HL-60 (cell line): ENCODE results near the gene NRXN3.

ENCODE experiments used
- TF ChIP-seq, protein P1 (sequence below): IDR thresholded peaks from 2 replicates; pipeline ENCODE4 v1.6.1; 2012; ENCODE audit warnings: low read depth; ENCODE audit not compliant: insufficient replicate concordance
- TF ChIP-seq, protein P2 (sequence below): IDR thresholded peaks from one replicate; pipeline ENCODE4 v1.5.1; 2011; ENCODE audit warnings: low read length, control low read depth, inconsistent platforms; ENCODE audit not compliant: insufficient read depth

DNA sequence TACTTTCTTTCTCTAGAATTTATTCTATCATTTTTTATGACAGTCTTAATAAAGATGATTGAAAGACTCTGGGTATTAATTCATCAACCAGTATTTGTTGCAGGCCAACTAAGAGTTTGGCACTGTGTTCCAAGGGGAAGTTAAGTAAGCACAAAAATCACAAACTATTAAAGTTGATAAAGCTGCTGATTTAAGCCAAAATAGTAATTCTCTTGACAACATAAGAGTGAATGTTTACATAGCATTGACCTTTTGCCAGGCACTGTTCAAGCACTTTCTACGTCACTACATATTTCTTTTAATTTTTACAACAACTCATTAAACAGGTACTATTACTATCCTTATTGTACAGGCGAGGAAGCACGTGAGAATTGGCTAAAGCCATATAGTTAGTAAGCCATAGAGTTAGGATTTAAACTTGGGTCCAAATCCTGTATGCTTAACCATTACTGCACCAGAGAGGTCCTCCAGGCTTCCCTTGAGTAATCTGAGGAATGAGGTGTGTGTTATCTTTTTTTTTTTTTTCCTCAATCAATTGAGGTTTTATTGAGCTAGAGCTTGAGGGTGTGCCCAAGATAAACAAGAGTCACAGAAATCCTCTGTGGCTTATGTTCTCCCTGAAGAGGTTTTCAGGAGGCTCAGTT is 1031.5 kb downstream of the NRXN3 start:
- TF ChIP-seq, protein P1, sequence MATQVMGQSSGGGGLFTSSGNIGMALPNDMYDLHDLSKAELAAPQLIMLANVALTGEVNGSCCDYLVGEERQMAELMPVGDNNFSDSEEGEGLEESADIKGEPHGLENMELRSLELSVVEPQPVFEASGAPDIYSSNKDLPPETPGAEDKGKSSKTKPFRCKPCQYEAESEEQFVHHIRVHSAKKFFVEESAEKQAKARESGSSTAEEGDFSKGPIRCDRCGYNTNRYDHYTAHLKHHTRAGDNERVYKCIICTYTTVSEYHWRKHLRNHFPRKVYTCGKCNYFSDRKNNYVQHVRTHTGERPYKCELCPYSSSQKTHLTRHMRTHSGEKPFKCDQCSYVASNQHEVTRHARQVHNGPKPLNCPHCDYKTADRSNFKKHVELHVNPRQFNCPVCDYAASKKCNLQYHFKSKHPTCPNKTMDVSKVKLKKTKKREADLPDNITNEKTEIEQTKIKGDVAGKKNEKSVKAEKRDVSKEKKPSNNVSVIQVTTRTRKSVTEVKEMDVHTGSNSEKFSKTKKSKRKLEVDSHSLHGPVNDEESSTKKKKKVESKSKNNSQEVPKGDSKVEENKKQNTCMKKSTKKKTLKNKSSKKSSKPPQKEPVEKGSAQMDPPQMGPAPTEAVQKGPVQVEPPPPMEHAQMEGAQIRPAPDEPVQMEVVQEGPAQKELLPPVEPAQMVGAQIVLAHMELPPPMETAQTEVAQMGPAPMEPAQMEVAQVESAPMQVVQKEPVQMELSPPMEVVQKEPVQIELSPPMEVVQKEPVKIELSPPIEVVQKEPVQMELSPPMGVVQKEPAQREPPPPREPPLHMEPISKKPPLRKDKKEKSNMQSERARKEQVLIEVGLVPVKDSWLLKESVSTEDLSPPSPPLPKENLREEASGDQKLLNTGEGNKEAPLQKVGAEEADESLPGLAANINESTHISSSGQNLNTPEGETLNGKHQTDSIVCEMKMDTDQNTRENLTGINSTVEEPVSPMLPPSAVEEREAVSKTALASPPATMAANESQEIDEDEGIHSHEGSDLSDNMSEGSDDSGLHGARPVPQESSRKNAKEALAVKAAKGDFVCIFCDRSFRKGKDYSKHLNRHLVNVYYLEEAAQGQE, result no peak
- TF ChIP-seq, protein P2, sequence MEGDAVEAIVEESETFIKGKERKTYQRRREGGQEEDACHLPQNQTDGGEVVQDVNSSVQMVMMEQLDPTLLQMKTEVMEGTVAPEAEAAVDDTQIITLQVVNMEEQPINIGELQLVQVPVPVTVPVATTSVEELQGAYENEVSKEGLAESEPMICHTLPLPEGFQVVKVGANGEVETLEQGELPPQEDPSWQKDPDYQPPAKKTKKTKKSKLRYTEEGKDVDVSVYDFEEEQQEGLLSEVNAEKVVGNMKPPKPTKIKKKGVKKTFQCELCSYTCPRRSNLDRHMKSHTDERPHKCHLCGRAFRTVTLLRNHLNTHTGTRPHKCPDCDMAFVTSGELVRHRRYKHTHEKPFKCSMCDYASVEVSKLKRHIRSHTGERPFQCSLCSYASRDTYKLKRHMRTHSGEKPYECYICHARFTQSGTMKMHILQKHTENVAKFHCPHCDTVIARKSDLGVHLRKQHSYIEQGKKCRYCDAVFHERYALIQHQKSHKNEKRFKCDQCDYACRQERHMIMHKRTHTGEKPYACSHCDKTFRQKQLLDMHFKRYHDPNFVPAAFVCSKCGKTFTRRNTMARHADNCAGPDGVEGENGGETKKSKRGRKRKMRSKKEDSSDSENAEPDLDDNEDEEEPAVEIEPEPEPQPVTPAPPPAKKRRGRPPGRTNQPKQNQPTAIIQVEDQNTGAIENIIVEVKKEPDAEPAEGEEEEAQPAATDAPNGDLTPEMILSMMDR, result no peak
